Transverse colon (tissue), 4 donors: Measurements from ENCODE around the gene CDCA7. TPM values are rescaled to one million over a fixed set of nuclear protein-coding genes. Genes with fewer than 3 reads are reported as not detected.
"Not testable (repeated sequence)": the region's sequence is repeated elsewhere in the genome, so short reads cannot be mapped to it uniquely, and the experiment has no call there.

Experiments used
- DNase-seq: peaks from one replicate; pipeline ENCODE4 v3.0.0-alpha.2; 2019
- H3K27ac ChIP-seq, 4 donors: fragments of 200-600 bp; sonication (generic); 2 replicates each; pipeline ENCODE4 v1.5.1; 2016 to 2018; ENCODE audit warnings: inconsistent platforms in 4 of 4
- H3K27me3 ChIP-seq: fragments of 200-600 bp; sonication (generic); 2 replicates; pipeline ENCODE4 v1.5.1; 2017; ENCODE audit warnings: inconsistent platforms
- H3K36me3 ChIP-seq, 4 donors: fragments of 200-600 bp; sonication (generic); 2 replicates each; pipeline ENCODE4 v1.5.1; 2017 to 2019; ENCODE audit warnings: inconsistent platforms in 4 of 4
- H3K4me1 ChIP-seq, 4 donors: fragments of 200-600 bp; sonication (generic); 2 replicates each; pipeline ENCODE4 v1.5.1; 2017 to 2020; ENCODE audit warnings: inconsistent platforms in 4 of 4
- H3K4me3 ChIP-seq, 4 donors: fragments of 200-600 bp; sonication (generic); 1 replicate in 1 of 4; 2 replicates in 3 of 4; pipeline versions ENCODE4 v1.5.1 to v1.6.1; 2017 to 2019; ENCODE audit warnings: inconsistent platforms in 4 of 4
- H3K9me3 ChIP-seq, 2 donors: fragments of 200-600 bp; sonication (generic); 2 replicates each; pipeline ENCODE4 v1.5.1; 2017 to 2019; ENCODE audit warnings: inconsistent platforms in 2 of 2
- CTCF ChIP-seq, 5 experiments: fragments of 200-600 bp in 3 of 5; fragments of 450-650 bp in 2 of 5; sonication (generic) in 3 of 5; IDR thresholded peaks; 1 replicate in 2 of 5; 2 replicates in 3 of 5; pipeline ENCODE4 v1.5.1; 2016 to 2017; ENCODE audit warnings: antibody characterized with exemption in 5 of 5, inconsistent platforms in 3 of 5, mild to moderate bottlenecking in 2 of 5, moderate library complexity in 1 of 5
- EP300 ChIP-seq: sonication (generic); formaldehyde crosslinking; IDR thresholded peaks from one replicate; pipeline ENCODE4 v1.6.1; 2017; ENCODE audit warnings: antibody characterized with exemption, low read depth
- POLR2A ChIP-seq: fragments of 450-650 bp; IDR thresholded peaks from one replicate; pipeline ENCODE4 v1.6.1; 2016; ENCODE audit warnings: antibody characterized with exemption, mild to moderate bottlenecking, moderate library complexity
- POLR2AphosphoS5 ChIP-seq, 3 donors: sonication (generic); formaldehyde crosslinking; IDR thresholded peaks; one replicate each; pipeline ENCODE4 v1.6.1; 2016; ENCODE audit warnings: antibody characterized with exemption in 3 of 3
- WGBS, 2 donors: methylation state at CpG; one replicate each; pipeline ENCODE4 v1.1.5; 2018; ENCODE audit warnings: low coverage in 1 of 2; 5-methylcytosine and 5-hydroxymethylcytosine counted together
- in situ Hi-C, 4 donors: fragments of 200-750 bp; cut with MboI; loops; one replicate each; pipeline versions ENCODE4 v1.15.0 to v1.15.1; 2017; ENCODE audit warnings: low sequenced_read_pairs in 3 of 4, low pct_ligation_motif_present in 1 of 4, low pct_unique_long_range_greater_than_20kb in 1 of 4
- intact Hi-C: fragments of 100-400 bp; cut with DNase I; formaldehyde crosslinking; loops from one replicate; pipeline ENCODE4 v1.15.1; 2023; ENCODE audit warnings: low total_unique reads
- total RNA-seq, 4 donors: library from RNA; depleted of rRNA; stranded (reverse); fragments of >200 nt; gene quantifications; one replicate each; pipeline ENCODE4 v1.1.0, GENCODE V29; 2016

Gene CDCA7
- total RNA-seq, 4 donors from 2014 or later: 5.2 to 44.4 (median 11.8) TPM

- Histone ChIP-seq H3K27me3 (no peaks in the 10 kb centered on the region), H3K4me1 (peaks cover 0 to 16% (median 1%) of the 10 kb centered on the region in 4 donors), H3K27ac (peak overlapping the region; percentile 21 to 66 (median 41)), H3K9me3 (no peaks in the 10 kb centered on the region), H3K4me3 (no peak overlapping the region), H3K36me3 (no peaks in the 10 kb centered on the region)
- TF ChIP-seq CTCF (IDR thresholded peaks at IDR 0.05) (peak in 1 of 5 experiments; percentile 22), POLR2AphosphoS5 (IDR thresholded peaks at IDR 0.05) (no peak), POLR2A (no peak)
- intact Hi-C loops: no loop called here
- 41 to 62% methylated on average over 7 to 9 of the region's 9 CpGs for WGBS, 2 donors
- DNase-seq: no peak
- in situ Hi-C loops: no loop called here
Measured at GRCh38 chr2:173311844-173312606, 42.6 kb upstream of the CDCA7 start.

GRCh38 chr2:173323371-173323770 is 31.3 kb upstream of the CDCA7 start:
- no peak for DNase-seq
- no peaks in the 10 kb centered on the region for H3K4me1 ChIP-seq
- no peaks in the 10 kb centered on the region for H3K36me3 ChIP-seq
- H3K9me3 ChIP-seq: peaks cover 9 to 16% of the 10 kb centered on the region in 2 donors
- in situ Hi-C loops (no loop called here), intact Hi-C loops (no loop called here)
- no peaks in the 10 kb centered on the region for H3K27me3 ChIP-seq
- H3K27ac ChIP-seq: no peak overlapping the region
- H3K4me3 ChIP-seq: no peak overlapping the region
- TF ChIP-seq EP300 (no peak), POLR2A (no peak), POLR2AphosphoS5 (IDR thresholded peaks at IDR 0.05) (no peak), CTCF (IDR thresholded peaks at IDR 0.05) (no peak)
- WGBS, 2 donors: 97% methylated on average over 6 of the region's 6 CpGs; no CpG with 5 or more reads in 1 of the 2 donors

- Histone ChIP-seq H3K27ac (no peak overlapping the region), H3K27me3 (no peaks in the 10 kb centered on the region), H3K4me3 (no peak overlapping the region), H3K9me3 (peaks cover 24 to 27% of the 10 kb centered on the region in 2 donors), H3K4me1 (no peaks in the 10 kb centered on the region), H3K36me3 (no peaks in the 10 kb centered on the region)
- TF ChIP-seq CTCF (IDR thresholded peaks at IDR 0.05) (no peak), POLR2AphosphoS5 (IDR thresholded peaks at IDR 0.05) (no peak), POLR2A (no peak), EP300 (no peak)
- intact Hi-C loops: no loop called here
- DNase-seq: no peak
- WGBS, 2 donors: 75% methylated on average over 1 of the region's 1 CpG
- in situ Hi-C loops: no loop called here
Measured at GRCh38 chr2:173326806-173327205, 27.9 kb upstream of the CDCA7 start.

GRCh38 chr2:173327421-173327820 is 27.3 kb upstream of the CDCA7 start:
- in situ Hi-C loops: no loop called here
- Histone ChIP-seq H3K36me3 (no peaks in the 10 kb centered on the region), H3K4me1 (no peaks in the 10 kb centered on the region), H3K9me3 (peaks cover 29 to 33% of the 10 kb centered on the region in 2 donors), H3K27ac (no peak overlapping the region), H3K4me3 (no peak overlapping the region), H3K27me3 (no peaks in the 10 kb centered on the region)
- intact Hi-C loops: no loop called here
- no peak for DNase-seq
- WGBS, 2 donors: 90% methylated on average over 4 to 5 of the region's 5 CpGs
- TF ChIP-seq POLR2AphosphoS5 (IDR thresholded peaks at IDR 0.05) (no peak), EP300 (no peak), POLR2A (no peak), CTCF (IDR thresholded peaks at IDR 0.05) (no peak)

GRCh38 chr2:173333003-173333402 is 21.7 kb upstream of the CDCA7 start:
- in situ Hi-C loops, H3K36me3 ChIP-seq, H3K4me3 ChIP-seq, H3K27ac ChIP-seq, DNase-seq, H3K27me3 ChIP-seq, intact Hi-C loops, H3K4me1 ChIP-seq: not testable (repeated sequence)
- 60 to 89% methylated on average over 3 of the region's 3 CpGs for WGBS, 2 donors
- H3K9me3 ChIP-seq: peaks cover 24 to 33% of the 10 kb centered on the region in 2 donors
